CD14-positive monocyte (primary cell): ENCODE data around the gene TERT. TPM values are rescaled to one million over a fixed set of nuclear protein-coding genes. Genes with fewer than 3 reads are reported as not detected.

Experiments
- DNase-seq, 3 donors: peaks; one replicate each; pipeline ENCODE4 v3.0.0-alpha.2; 2011 to 2022
- H2AFZ ChIP-seq: 2 replicates; pipeline ENCODE4 v1.6.0; 2012; ENCODE audit warnings: mild to moderate bottlenecking, low read depth, low read length, inconsistent platforms; ENCODE audit not compliant: insufficient read depth, poor library complexity, severe bottlenecking
- H3K27ac ChIP-seq, 2 donors: 1 replicate in 1 of 2; 2 replicates in 1 of 2; pipeline ENCODE4 v1.5.1; 2012 to 2013; ENCODE audit warnings: low read length in 2 of 2, control low read depth in 1 of 2, inconsistent platforms in 1 of 2, low read depth in 1 of 2, mild to moderate bottlenecking in 1 of 2
- H3K27me3 ChIP-seq, 2 donors: one replicate each; pipeline versions ENCODE4 v1.6.0 to v1.6.1; 2011 to 2013; ENCODE audit warnings: low read length in 2 of 2; ENCODE audit not compliant: control insufficient read depth in 2 of 2, insufficient read depth in 2 of 2
- H3K36me3 ChIP-seq, 2 donors: replicated peaks in 1 of 2; 1 replicate in 1 of 2; 2 replicates in 1 of 2; pipeline versions ENCODE4 v1.5.1 to v1.6.1; 2012 to 2013; ENCODE audit warnings: low read length in 2 of 2, control low read depth in 1 of 2, inconsistent platforms in 1 of 2, mild to moderate bottlenecking in 1 of 2; ENCODE audit not compliant: insufficient read depth in 2 of 2, control insufficient read depth in 1 of 2
- H3K4me1 ChIP-seq, 2 donors: 1 replicate in 1 of 2; 2 replicates in 1 of 2; pipeline versions ENCODE4 v1.5.1 to v1.6.1; 2012 to 2013; ENCODE audit warnings: low read length in 2 of 2, control low read depth in 1 of 2, inconsistent platforms in 1 of 2, mild to moderate bottlenecking in 1 of 2, moderate library complexity in 1 of 2; ENCODE audit not compliant: insufficient read depth in 2 of 2, control insufficient read depth in 1 of 2
- H3K4me2 ChIP-seq: replicated peaks from 2 replicates; pipeline ENCODE3; 2012; ENCODE audit warnings: low read length, moderate library complexity, mild to moderate bottlenecking; ENCODE audit not compliant: poor library complexity, severe bottlenecking; ENCODE audit errors: extremely low read depth
- H3K4me3 ChIP-seq, 3 experiments: fragments of 200-600 bp in 1 of 3; sonication (generic) in 1 of 3; replicated peaks in 1 of 3; 1 replicate in 2 of 3; 2 replicates in 1 of 3; pipeline ENCODE4 v1.5.1; 2011 to 2013; ENCODE audit warnings: low read length in 3 of 3, mild to moderate bottlenecking in 3 of 3, control low read depth in 2 of 3, low read depth in 2 of 3, inconsistent platforms in 1 of 3, moderate library complexity in 1 of 3
- H3K79me2 ChIP-seq: 2 replicates; pipeline ENCODE4 v1.6.0; 2012; ENCODE audit warnings: mild to moderate bottlenecking, control low read depth, inconsistent platforms, low read length, moderate library complexity; ENCODE audit not compliant: insufficient read depth
- H3K9ac ChIP-seq: 2 replicates; pipeline ENCODE4 v1.6.0; 2017; ENCODE audit warnings: low read length, mild to moderate bottlenecking; ENCODE audit not compliant: insufficient read depth, poor library complexity, severe bottlenecking
- H3K9me3 ChIP-seq, 2 donors: replicated peaks in 1 of 2; 1 replicate in 1 of 2; 2 replicates in 1 of 2; pipeline versions ENCODE4 v1.5.1 to v1.6.1; 2012 to 2013; ENCODE audit warnings: low read length in 2 of 2, control low read depth in 1 of 2; ENCODE audit not compliant: control insufficient read depth in 1 of 2, insufficient read depth in 1 of 2
- H4K20me1 ChIP-seq: 2 replicates; pipeline ENCODE4 v1.6.0; 2012; ENCODE audit warnings: mild to moderate bottlenecking, low read length, control low read depth, moderate library complexity; ENCODE audit not compliant: insufficient read depth
- H3K27ac Mint-ChIP-seq, 7 donors: one replicate each; pipeline ENCODE4 v1.8.0; 2020; ENCODE audit warnings: mild to moderate bottlenecking in 7 of 7, mixed read lengths in 7 of 7, moderate library complexity in 6 of 7, inconsistent platforms in 2 of 7
- H3K27me3 Mint-ChIP-seq, 3 donors: one replicate each; pipeline ENCODE4 v1.8.0; 2021 to 2022; ENCODE audit warnings: low read depth in 3 of 3, mild to moderate bottlenecking in 3 of 3, mixed read lengths in 3 of 3, moderate library complexity in 3 of 3, inconsistent platforms in 1 of 3
- H3K36me3 Mint-ChIP-seq, 2 donors: one replicate each; pipeline ENCODE4 v1.8.0; 2020; ENCODE audit warnings: mixed read lengths in 2 of 2, inconsistent platforms in 1 of 2, mild to moderate bottlenecking in 1 of 2
- H3K4me1 Mint-ChIP-seq: one replicate; pipeline ENCODE4 v1.8.0; 2020; ENCODE audit warnings: mild to moderate bottlenecking, mixed read lengths
- H3K4me3 Mint-ChIP-seq, 2 donors: one replicate each; pipeline ENCODE4 v1.8.0; 2020; ENCODE audit warnings: mild to moderate bottlenecking in 2 of 2, mixed read lengths in 2 of 2, moderate library complexity in 1 of 2
- H3K9me3 Mint-ChIP-seq, 7 donors: one replicate each; pipeline ENCODE4 v1.8.0; 2020 to 2022; ENCODE audit warnings: mixed read lengths in 7 of 7, mild to moderate bottlenecking in 6 of 7, moderate library complexity in 6 of 7, inconsistent platforms in 2 of 7
- CTCF ChIP-seq: fragments of 200-600 bp; IDR thresholded peaks from one replicate; pipeline ENCODE4 v1.8.0; 2022; ENCODE audit warnings: antibody characterized with exemption, mild to moderate bottlenecking
- WGBS: methylation state at CpG from one replicate; pipeline ENCODE4 v1.1.5; 2013; ENCODE audit warnings: missing lambda C conversion rate; ENCODE audit not compliant: insufficient coverage; 5-methylcytosine and 5-hydroxymethylcytosine counted together
- intact Hi-C, 2 donors: fragments of 100-400 bp; cut with micrococcal nuclease; formaldehyde crosslinking; loops; one replicate each; pipeline versions ENCODE4 v1.15.0 to v1.15.1; 2023
- polyA plus RNA-seq, 3 donors: library from polyadenylated mRNA; depleted of rRNA in 1 of 3; unstranded in 2 of 3; stranded (reverse) in 1 of 3; fragments of 300-500 nt in 2 of 3; fragments of >200 nt in 1 of 3; fragmentation: Illumina TruSeq in 2 of 3; gene quantifications; 1 replicate in 2 of 3; 2 replicates in 1 of 3; pipeline ENCODE4 v1.2.3, GENCODE V29; 2012 to 2021

The TERT gene
- polyA plus RNA-seq, 3 donors = not detected

- no peak for DNase-seq
- Histone ChIP-seq H3K4me3 (no peak overlapping the region), H3K4me1 (no peaks in the 10 kb centered on the region), H3K36me3 (peaks cover 76 to 84% of the 10 kb centered on the region in 2 donors), H3K79me2 (no peaks in the 10 kb centered on the region), H2AFZ (no peak overlapping the region), H3K27ac (no peak overlapping the region), H3K4me2 (no peak overlapping the region), H3K9ac (no peak overlapping the region), H3K27me3 (no peaks in the 10 kb centered on the region), H4K20me1 (peaks cover under 1% of the 10 kb centered on the region), H3K9me3 (no peaks in the 10 kb centered on the region)
- no peaks in the 10 kb centered on the region for H3K9me3 Mint-ChIP-seq
- TF ChIP-seq CTCF = no peak
- WGBS = 96% methylated on average over 18 of the region's 24 CpGs
- peaks cover 79 to 83% of the 10 kb centered on the region in 2 donors for H3K36me3 Mint-ChIP-seq
- intact Hi-C loops = no loop called here
- no peaks in the 10 kb centered on the region for H3K4me1 Mint-ChIP-seq
- H3K27ac Mint-ChIP-seq = no peak overlapping the region
- no peak overlapping the region for H3K4me3 Mint-ChIP-seq
- H3K27me3 Mint-ChIP-seq = peaks cover 0 to 1% (median 0%) of the 10 kb centered on the region in 3 donors
These were observed 28.3 kb upstream of the TERT start for GRCh38 chr5:1322955-1323802.

- H3K4me1 Mint-ChIP-seq = no peaks in the 10 kb centered on the region
- no peaks in the 10 kb centered on the region for H3K79me2 ChIP-seq
- peaks cover 84 to 93% of the 10 kb centered on the region in 2 donors for H3K36me3 ChIP-seq
- no peak overlapping the region for H3K4me3 ChIP-seq
- WGBS = 98% methylated on average over 13 of the region's 22 CpGs
- DNase-seq = no peak
- no peaks in the 10 kb centered on the region for H3K4me1 ChIP-seq
- H3K36me3 Mint-ChIP-seq = peaks cover 84 to 90% of the 10 kb centered on the region in 2 donors
- no peak overlapping the region for H3K27ac ChIP-seq
- peaks cover 0 to 1% (median 0%) of the 10 kb centered on the region in 3 donors for H3K27me3 Mint-ChIP-seq
- no peaks in the 10 kb centered on the region for H4K20me1 ChIP-seq
- no peak for TF ChIP-seq CTCF
- no peak overlapping the region for H2AFZ ChIP-seq
- H3K4me3 Mint-ChIP-seq = no peak overlapping the region
- no peaks in the 10 kb centered on the region for H3K9me3 Mint-ChIP-seq
- intact Hi-C loops = no loop called here
- H3K27ac Mint-ChIP-seq = no peak overlapping the region
- no peaks in the 10 kb centered on the region for H3K27me3 ChIP-seq
- H3K4me2 ChIP-seq = no peak overlapping the region
- no peaks in the 10 kb centered on the region for H3K9me3 ChIP-seq
- H3K9ac ChIP-seq = no peak overlapping the region
These were observed 27.4 kb upstream of the TERT start for GRCh38 chr5:1322036-1322900.
